ENCODE results near the gene RAB39A. TPM values are rescaled to one million over a fixed set of nuclear protein-coding genes. Genes with fewer than 3 reads are reported as not detected.

RAB39A gene
- total and polyA plus RNA-seq, 9 of the 15 experiments (the other 6 are each of a cell fraction or from before 2014, with no cell fraction given) = not detected

DNA sequence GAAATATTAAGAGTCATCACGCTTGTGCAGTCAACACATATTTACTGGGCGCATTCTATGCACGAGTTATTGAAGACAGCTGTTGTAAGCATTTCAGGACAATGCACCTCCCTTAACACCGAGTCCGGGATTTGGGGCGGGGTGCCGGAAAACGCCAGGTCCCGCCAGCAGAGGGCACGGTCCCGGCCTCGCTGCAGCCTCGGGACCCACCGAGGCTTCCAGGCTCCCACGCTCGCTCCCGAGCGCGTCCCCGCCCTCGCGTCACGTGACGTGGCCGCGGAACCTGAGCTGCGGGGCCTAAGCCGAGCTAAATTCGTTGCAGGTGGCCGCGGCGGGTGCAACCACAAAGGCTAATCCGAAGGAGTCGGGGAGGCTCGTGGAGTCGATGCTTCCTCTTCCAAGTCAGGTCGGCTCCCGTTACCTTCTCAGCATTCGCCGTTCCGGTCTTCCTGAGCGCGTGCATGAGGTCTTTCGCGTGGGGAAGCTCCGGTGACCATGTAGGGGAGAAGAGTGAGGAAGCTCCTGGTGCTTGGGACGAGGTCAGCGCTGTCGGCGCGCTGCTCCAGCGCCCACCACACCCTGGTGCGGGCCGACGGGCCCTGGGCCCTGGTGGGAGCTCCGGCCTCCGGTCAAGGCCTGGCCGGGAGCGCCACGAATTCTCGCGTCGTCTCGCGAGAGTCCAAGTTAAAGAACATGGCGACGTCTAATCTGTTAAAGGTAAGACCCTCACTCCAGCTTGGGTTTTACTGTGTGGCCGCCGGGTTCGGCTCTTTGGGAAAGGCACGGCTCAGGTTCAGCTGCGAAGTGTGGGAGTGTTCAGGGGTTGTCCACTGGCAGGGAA lies 80.6 kb downstream of the RAB39A start, which contains the start of gene CUL5 (continued):
- TF ChIP-seq, protein P1, sequence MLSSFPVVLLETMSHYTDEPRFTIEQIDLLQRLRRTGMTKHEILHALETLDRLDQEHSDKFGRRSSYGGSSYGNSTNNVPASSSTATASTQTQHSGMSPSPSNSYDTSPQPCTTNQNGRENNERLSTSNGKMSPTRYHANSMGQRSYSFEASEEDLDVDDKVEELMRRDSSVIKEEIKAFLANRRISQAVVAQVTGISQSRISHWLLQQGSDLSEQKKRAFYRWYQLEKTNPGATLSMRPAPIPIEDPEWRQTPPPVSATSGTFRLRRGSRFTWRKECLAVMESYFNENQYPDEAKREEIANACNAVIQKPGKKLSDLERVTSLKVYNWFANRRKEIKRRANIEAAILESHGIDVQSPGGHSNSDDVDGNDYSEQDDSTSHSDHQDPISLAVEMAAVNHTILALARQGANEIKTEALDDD (IDR thresholded peaks at IDR 0.05) = no peak
- TF ChIP-seq SRSF3 (IDR thresholded peaks at IDR 0.05; ENCODE audit: insufficient read depth, low read length) (0 out of 2 replicates have a peak, but pooled peaks have one; percentile 60), ZNF311 (CRISPR knock-in tag; IDR thresholded peaks at IDR 0.05) (peak; percentile 63; the same call in 1 of the 2 replicates), CHD2 (IDR thresholded peaks at IDR 0.05; ENCODE audit: low read depth, low read length) (peak; percentile 97), CC2D1A (IDR thresholded peaks at IDR 0.05) (0 out of 2 replicates have a peak, but pooled peaks have one; percentile 62), KLF10 (CRISPR knock-in tag; IDR thresholded peaks at IDR 0.05) (no peak), MEF2D (tag; conservative IDR thresholded peaks at IDR 0.05; ENCODE audit: low read depth) (0 out of 2 replicates have a peak, but pooled peaks have one; percentile 35), NR3C1 (CRISPR knock-in tag; IDR thresholded peaks at IDR 0.05) (peak; percentile 94), HDAC1 (IDR thresholded peaks at IDR 0.05) (peak in 1 of 2 experiments; percentile 85; a peak in 2 of 4 replicates), SUPT5H (IDR thresholded peaks at IDR 0.05) (peak; percentile 91), ZNF140 (CRISPR knock-in tag; IDR thresholded peaks at IDR 0.05) (no peak), NFE2 (IDR thresholded peaks at IDR 0.05; ENCODE audit: low read depth) (0 out of 2 replicates have a peak, but pooled peaks have one; percentile 1), RAD51 (IDR thresholded peaks at IDR 0.05; ENCODE audit: borderline replicate concordance, low read depth) (peak; percentile 99), TFAM (CRISPR knock-in tag; conservative IDR thresholded peaks at IDR 0.05) (no peak), TEAD4 (IDR thresholded peaks at IDR 0.05; ENCODE audit: low read length) (no peak; the same call in 1 of the 2 replicates), TEAD4 (CRISPR knock-in tag; IDR thresholded peaks at IDR 0.05; ENCODE audit: borderline replicate concordance) (peak; percentile 81; the same call in 1 of the 2 replicates), MTF1 (CRISPR knock-in tag; IDR thresholded peaks at IDR 0.05; ENCODE audit: borderline replicate concordance) (0 out of 2 replicates have a peak, but pooled peaks have one; percentile 40), C11orf30 (IDR thresholded peaks at IDR 0.05; ENCODE audit: low read depth) (0 out of 2 replicates have a peak, but pooled peaks have one; percentile 31)
- TF ChIP-seq, protein P2, sequence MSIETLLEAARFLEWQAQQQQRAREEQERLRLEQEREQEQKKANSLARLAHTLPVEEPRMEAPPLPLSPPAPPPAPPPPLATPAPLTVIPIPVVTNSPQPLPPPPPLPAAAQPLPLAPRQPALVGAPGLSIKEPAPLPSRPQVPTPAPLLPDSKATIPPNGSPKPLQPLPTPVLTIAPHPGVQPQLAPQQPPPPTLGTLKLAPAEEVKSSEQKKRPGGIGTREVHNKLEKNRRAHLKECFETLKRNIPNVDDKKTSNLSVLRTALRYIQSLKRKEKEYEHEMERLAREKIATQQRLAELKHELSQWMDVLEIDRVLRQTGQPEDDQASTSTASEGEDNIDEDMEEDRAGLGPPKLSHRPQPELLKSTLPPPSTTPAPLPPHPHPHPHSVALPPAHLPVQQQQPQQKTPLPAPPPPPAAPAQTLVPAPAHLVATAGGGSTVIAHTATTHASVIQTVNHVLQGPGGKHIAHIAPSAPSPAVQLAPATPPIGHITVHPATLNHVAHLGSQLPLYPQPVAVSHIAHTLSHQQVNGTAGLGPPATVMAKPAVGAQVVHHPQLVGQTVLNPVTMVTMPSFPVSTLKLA (conservative IDR thresholded peaks at IDR 0.05) = peak; percentile 84 to 91
